T-helper 9 cell (primary cell): ENCODE measurements around the gene LRRC4B.
"Not testable (repeated sequence)": the region's sequence is repeated elsewhere in the genome, so short reads cannot be mapped to it uniquely, and the experiment has no call there.

Experiments used
- DNase-seq: peaks from one replicate; pipeline ENCODE4 v3.0.0-alpha.2; 2020

Gene LRRC4B

DNA sequence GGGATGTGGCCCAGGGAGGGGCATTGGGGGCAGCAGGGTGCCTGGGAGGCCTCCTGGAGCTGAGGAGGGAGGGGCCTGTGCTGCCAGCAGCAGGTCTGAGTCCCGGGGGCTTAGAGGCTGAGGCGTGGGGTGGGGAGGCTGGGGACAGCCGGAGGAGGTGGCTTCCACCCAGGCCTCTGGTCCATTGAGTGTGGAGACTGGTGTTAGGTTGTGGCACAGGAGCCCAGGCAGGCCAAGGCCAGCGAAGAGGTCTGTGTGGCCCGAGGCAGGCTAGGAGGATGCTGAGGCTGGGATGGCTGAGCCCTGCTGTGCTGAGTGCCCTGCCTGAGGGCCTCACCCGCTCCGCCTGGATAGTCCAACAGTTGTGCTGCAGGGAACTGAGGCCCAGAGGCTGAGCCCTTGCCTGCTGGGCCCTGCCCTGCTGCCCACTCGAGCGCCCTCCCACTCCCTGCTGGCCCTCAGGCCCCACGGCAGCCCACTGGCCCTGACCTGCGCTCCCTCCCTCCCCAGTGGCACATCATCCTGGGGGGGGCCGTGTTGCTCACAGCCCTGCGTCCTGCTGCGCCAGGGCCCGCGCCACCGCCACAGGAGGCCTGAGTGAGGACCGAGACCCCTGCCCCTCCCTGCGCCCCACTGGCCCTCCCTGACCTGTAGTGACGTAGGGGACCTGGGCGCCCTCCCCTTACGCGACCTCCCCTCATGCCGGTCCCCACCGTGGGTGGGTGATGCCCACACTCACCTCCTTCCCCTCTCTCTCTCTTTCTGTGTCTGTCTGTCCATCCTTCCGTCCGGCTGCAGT, 86.7 kb downstream of the LRRC4B start:
- DNase-seq, result no peak

DNA sequence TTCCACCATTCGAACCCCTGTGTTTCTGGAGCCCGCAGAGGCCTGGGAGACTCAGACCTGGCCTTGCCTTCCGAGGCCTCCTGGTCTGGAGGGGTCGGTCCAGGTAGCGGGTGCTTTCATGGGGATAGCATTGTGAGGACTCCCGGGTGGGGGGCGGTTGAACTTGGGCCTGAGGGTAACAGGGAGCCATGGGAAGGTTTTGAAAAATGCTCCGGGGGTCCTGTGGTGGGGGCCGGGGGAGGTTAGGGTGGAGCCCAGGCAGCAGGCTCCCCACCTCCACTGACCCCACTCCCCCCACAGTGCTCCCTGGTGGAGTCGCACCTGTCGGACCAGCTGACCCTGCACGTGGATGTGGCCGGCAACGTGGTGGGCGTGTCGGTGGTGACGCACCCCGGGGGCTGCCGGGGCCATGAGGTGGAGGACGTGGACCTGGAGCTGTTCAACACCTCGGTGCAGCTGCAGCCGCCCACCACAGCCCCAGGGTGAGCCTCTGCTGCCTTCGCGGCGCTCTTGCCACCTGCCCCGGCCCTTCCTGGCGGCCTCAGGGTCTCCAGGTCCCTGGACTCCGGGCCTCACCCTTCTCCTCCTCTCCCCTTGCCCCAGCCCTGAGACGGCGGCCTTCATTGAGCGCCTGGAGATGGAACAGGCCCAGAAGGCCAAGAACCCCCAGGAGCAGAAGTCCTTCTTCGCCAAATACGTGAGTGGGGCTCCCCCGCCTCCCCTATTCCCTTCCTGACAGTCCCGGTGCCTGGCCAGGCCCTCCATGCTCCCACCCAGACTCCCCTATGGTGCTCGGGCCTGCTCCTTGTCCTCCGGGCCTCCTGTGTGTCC, 87.7 kb downstream of the LRRC4B start:
- DNase-seq, result no peak

DNA sequence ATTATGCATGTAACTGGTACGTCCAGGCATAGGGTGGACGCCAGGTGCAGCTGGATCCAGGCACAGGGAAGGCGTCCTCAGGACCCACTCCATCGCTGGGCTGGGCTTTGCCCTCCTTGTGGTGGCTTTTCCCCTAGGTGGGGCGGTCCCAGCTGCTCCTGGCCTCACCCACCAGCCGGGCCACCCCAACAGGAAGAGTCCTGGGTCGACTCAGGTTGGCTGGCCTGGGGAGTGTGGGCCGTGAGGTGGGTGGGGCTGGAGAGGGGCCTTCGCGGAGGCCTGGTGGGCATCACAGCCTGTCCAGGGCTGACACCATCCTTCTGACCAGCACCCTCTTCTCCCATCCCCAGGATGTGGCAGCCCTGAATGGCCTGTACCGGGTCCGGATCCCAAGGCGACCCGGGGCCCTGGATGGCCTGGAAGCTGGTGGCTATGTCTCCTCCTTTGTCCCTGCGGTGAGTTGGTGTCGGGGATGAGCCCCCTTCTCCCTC, 88.4 kb downstream of the LRRC4B start:
- DNase-seq, result no peak

DNA sequence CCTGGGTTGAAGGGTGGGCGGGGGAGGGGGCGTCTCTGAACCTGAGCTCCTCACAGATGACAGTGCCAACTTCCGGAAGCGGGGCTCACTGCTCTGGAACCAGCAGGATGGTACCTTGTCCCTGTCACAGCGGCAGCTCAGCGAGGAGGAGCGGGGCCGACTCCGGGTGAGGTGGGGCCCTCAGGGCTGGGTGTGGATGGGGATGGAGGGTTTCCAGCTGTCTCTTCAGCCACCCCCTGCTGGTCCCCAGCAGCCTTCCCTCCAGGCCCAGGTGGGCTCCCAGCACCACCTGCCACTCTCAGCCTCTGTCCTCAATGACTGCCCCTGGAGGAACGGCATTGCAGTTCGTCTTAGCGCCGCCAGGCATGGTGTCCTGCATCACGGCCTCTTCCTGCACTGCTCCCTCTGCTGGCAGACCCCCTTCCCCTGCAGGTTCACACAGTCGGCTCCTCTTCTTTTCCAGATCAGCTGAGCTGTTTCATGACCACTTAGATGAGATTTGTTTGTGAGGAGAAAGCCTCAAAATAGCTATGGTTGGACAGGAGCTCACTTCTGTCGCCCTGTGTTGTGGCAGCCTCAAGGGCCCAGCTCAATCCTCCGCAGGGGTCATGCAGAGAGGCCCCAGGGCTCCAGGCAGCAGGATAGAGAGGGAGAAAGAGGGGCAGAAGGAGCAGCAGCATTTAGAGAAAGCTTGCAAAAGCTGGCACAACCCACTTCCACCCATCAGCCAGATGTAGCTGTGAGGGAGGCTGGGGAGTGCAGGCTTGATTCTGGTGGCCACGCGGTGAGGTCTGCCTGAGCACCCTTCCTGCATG, 89.1 kb downstream of the LRRC4B start:
- DNase-seq, result no peak

DNA sequence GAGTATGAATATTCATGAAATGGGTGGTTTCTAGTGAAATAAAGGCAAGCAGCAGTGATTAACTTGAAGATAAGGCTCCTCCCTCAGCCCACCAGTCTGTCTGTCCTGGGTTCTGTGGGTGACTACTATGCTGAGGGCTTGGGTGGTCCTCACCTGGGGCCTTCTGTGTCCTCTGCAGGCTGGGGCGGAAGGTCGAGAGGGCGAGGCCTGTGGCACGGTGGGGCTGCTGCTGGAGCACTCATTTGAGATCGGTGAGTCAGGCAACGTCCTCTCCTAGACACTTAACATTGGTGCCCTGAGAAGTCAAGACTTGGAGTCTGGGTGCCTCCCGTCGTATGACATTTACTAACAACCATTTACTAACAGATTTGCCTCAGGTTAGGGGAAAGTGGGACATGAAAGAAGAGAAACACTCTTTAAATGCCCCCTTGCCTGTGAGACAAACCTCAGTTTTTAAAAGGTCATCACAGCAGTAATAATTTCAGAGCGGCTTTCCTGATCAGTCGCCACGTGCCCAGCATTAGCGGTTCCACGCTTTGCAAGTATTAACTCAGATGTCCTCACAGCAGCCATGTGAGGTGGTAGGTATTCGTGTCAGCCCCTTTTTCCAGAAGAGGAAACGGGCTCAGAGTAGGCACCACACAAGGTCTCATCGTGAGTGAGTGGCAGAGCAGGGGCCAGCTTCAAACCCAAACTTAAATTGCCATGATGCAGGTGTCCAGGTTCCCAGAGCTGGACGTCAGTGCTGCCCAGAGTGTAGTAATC, 90.3 kb downstream of the LRRC4B start:
- DNase-seq, result no peak

DNA sequence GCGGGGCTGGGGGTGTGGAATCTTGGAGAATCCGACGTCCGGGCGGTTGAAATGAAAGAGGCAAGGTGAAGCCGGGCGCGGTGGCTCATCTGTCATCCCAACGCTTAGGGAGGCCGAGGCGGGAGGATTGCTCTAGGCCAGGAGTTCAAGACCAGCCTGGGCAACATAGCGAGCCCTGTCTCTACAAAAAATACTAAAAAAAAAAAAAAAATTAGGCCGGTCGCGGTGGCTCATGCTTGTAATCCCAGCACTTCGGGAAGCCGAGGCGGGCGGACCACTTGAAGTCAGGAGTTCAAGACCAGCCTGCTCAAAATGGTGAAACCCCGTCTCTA, 91.4 kb downstream of the LRRC4B start:
- no peak for DNase-seq

DNA sequence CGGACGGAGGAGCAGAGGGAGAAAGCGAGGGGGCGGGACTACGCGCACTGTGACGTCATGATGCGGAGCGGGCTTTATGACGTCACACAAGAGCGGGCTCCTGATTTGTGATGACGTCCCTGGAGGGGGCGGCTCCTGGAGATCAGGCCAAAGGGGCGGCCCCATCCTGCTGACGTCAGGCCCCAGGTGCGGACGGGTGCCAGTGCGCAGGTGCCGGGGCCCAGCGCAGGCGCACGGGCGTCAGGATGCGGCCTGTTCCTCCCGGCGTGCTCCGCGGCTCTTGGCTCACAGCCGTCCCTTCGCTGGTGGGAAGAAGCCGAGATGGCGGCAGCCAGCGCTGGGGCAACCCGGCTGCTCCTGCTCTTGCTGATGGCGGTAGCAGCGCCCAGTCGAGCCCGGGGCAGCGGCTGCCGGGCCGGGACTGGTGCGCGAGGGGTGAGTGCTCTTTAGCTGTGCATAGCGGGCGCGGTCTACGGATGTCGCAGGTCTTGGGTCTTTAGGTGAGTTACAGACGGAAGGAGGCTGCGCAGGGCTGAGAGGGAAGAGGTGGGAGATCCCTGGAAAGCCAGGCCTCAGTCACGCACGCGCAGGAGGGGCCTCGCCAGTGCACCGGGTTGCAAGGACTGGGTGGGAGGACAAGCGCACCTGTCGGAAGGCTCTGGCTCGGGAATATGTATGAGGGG, 91.9 kb downstream of the LRRC4B start, which contains the start of the genes EMC10 and GARIN5A:
Gene EMC10, plus strand, starts transcription at position 284 of the 683 bp plus-strand sequence. Its CDS starts 38 bp downstream, at position 322.
Gene GARIN5A, minus strand, starts transcription at position 625 of the 683 bp plus-strand sequence. Its CDS starts 460 bp downstream, at position 165.
- peak; percentile 84 for DNase-seq

DNA sequence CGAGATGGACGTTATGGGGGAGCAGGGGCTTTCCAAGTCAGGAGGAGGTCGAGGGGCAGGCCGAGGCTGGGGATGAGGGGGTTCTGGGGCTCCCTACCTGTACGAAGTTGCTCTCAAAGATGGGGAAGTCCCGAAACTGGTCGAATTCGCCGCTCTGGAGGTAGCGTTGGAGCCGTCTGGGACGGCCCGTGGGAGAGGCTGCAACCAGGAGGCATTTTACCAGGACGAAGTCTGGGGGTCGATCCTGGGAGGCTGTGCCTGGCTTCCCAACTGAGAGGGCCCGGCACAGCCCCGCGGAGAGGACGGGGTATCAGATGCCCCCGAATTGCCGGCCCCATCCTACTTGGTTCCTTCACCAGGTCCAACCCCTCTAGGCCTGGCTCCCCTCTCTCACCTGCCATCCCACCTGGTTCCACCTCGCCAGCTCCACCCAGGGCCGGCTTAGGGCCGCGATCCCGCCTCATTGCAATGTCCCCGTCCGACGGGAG, 92.5 kb downstream of the LRRC4B start:
- no peak for DNase-seq

DNA sequence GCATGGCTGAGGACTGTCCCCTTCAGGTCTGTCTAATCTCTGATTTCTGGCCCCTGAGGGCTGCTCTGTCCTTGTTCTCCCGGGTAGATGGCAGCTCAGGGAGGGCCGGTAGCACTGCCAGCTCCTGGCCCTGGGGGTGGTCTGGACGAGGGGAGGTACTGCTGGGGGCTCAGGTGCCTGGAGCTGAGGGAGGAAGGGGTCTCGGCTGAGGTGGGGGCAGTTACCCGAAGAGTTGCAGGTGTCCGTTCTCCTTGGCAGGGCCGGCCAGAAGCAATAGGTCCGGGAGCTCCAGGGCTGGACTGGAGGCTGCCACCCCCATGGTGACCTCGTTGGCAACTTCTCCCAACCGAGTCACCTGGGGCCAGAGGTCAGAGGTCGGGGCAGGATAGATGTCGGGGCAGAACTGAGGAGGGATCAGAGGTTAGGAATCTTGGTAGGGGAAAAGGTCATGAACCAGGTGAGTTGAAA, 93.1 kb downstream of the LRRC4B start:
- DNase-seq, result no peak

DNA sequence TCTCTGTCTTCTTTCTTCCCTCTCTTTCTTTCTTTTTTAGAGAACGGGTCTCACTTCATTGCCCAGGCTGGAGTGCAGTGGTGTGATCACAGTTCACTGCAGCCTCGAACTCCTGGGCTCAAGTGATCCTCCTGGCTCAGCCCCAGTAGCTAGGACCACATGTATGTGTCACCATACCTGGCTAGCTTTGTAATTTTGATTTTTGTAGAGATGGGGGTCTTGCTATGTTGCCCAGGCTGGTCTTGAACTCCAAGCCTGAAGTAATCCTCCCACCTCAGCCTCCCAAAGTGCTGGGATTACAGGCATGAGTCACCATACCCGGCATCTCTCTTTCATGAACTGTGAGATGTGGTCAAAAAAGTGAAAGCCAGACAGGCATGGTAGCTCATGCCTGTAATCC, 94.9 kb downstream of the LRRC4B start:
- DNase-seq, result not testable (repeated sequence)

DNA sequence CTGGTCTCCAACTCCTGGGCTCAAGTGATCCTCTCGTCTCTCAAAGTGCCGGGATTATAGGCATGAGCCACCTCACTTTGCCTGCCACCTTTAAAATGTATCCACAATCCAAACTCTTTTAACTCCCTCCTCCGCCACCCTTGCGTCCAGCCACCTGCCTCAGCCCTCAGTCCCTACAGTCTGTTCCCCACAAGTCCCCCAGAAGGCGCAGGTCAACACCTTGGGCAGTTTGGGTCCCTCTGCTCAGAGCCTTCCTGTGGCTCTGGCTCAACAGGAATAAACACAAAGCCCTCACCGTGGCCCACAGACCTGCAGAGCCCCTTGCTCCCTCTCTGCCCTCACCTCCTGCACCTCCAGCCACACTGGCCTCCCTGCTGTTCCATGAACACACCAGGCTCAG, 99.4 kb downstream of the LRRC4B start:
- no peak for DNase-seq

DNA sequence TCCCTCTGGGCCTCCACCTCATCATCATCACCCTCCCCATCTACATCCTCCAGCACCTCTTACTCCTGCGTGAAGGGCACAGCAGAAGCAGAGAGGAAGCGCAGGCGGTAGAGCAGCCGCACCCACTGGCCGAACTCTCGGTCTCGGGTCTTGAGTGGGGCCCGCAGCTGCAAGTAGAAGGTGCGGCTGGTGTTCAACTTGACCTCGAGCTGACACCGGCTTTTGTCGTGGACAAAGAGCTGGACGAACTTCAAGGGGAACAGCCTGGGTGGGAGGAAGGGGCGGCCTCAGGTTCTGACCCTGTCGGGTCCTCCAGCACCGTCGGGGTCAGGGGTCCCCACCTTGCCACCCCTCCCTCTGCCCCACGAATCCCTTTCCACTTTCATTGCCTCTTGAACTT, 100.7 kb downstream of the LRRC4B start:
- DNase-seq, result no peak
